GM19193 (cell line): ENCODE results near the gene GRID1.

Experiments used
- POLR2A ChIP-seq: IDR thresholded peaks from 4 replicates; pipeline ENCODE4 v1.6.1; 2011; ENCODE audit not compliant: insufficient read depth, insufficient read length; ENCODE audit errors: extremely low read depth

GRID1 gene

DNA sequence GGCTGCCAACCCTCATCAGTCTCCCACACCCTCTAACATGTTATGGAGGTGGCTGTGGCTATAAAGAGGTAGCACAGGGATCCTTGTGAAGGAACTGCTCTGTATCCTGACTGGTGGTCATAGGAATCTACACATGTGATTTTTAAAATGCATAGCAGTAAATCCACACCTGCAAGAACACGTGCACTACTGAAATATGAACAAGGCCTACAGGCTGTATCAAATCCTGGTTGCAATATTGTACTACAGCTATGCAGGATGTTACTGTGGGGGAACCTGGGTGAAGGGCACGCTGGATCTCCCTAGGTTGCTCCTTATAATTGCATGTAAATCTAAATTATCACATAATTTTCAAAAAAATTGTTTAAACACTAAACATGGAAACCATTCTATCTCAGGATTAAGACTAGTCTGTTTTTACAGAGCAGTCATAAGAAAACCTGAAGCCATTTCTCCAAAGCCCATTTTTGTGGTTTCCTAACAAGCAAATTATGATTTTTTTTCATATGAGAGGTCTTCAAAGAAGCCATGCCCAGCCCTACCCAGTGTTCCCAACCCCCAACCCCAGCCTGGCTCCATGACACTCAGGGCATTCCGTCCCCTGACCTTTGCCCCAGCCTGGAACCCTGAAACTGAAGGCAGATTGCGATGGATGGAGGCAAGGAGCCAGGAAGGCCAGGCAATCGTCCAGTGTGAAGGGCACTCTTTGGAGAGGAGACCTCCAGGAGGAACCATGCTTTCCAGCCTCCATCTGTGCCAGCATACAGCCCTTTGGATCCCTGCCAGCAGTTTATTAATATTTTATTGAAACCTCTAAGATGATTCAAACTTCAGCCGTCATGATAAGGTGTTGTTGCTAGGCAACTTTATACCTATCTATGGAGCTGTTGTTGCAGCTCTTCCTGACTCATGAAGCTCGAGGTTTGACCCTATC is 161.0 kb downstream of the GRID1 start:
- no peak for TF ChIP-seq POLR2A

DNA sequence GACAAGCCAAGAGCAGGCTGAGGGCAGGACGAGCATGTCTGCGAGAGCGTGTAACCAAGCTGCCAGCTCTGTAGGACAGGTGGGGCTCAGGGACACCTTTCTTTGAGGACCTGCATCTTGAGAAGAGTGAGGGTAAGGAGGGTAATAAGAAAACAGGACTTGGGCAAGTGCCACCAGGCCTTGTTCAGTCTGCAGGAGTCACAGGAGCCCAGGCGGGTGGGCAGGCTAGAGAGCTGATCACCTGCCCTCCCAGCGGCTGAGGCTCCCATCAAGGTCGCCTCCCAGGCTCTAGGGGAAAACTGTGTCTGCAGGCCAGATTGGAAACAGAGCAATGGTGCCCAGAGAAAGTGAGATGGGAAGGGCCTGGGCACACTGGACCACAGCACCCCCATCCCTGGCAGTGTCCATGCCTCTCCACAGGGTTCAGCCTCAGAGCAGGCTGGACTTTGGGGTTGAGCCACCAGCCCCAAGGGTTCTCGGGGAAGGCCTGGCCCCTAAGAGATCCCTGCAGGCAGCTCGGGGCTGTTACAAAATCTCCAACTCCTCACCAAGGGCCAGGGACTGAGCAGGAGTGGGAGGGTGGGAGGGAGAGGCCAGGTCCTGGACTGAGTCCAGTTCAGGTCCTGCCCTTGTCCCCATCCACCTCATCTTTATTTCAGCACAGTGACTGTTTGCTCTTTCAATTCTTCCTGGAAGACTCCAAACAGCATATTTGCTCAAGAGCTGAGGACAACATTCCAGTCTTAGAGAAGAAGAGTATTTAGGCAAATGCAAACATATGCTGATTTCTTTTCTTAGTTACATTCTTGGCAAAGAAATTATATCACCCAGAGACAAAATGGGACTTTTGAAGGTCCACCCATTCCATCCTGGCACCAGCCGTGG is 161.9 kb downstream of the GRID1 start:
- TF ChIP-seq POLR2A: no peak

DNA sequence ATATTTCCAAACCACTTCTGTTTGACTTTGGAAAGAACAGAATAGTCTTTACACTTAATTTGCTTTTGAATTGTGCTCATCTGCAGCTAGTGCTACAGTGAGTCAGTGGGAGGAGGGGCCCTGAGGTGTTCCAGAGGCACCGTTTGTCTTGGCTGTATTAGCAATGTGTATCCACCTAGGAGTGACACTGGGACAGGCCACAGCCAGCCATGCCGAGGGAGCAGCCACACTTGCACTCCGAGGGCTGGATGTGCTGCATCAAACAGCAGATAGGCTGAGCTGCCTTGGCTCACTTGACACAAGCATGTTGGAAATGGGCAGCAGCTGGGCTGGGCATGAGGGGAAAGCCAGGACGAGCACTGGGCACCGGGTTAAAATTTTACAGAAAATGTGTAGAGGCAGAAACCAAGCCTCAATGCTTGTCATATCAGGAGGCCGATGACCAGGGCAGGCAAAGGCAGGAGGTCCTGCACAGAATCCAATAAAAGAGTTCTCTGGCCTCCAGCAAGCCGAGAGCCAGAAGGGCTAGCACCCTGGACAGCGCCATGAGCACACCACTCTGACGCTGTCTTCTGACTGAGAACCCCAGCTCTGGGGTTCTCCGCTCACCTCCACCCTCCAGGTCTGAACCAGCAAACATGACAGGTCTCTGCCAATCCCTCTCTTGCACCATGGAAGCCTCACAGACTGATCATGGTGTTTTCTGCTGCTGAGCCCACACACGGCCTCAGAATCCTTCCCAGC is 163.3 kb downstream of the GRID1 start:
- TF ChIP-seq POLR2A: no peak

DNA sequence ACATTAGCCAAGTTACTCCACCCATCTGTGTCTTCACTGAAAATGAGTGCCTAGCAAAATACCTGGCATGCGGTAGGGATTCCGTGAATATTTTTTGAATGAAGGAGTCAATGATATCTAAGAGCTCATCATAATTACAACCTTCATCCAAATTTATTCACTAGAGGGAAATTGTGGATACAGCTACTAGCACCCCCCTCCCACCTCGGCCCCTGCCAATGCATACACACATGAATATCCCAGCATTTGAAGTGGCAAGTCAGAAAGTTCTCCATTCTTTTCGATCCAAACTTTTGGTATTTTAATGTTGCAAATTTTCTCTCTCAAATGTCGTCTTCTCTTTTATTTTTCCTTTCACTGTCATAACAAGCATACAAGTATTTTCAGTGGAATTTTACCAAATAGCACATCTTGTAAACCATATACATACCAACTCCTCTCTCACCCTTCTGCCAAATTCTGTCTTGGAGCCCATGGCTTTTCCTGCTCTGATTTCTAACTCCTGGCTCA is 164.3 kb downstream of the GRID1 start:
- TF ChIP-seq POLR2A: no peak

DNA sequence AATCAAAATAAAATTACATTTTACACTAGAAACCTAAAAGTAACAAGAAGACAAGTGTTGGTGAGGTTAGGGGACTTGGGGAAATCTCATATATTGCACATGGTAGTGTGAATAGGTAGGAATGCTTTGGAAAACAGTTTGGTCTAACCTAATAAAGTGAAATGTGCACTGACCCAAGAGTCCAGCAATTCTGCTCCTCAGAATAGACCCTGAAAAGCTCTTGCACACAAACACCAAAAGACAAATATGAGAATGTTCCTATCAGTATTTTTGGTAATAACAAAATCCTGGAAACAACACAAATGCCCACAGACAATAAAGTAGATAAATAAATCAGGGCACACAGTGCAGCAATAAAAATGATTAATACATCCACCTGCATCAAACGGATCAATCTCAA is 165.7 kb downstream of the GRID1 start:
- no peak for TF ChIP-seq POLR2A

DNA sequence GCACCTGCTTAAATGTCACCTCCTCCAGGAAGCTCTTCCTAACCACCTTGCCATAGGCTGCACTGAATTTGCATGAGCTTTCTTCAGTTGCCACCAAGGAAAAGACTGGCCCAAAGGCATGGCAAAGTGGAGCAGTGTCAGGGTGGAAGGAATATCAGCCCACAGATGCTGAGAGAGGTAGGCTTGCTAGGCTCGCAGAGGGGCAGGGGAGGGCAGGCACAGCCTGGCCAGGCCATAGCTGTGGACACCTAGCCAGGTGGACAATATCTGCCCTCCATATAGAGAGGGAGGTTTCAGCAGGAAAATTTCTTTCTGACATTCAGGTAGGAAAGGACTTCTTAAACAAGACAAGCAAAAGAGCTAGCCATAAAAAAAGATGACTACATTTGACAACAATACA is 166.3 kb downstream of the GRID1 start:
- no peak for TF ChIP-seq POLR2A

DNA sequence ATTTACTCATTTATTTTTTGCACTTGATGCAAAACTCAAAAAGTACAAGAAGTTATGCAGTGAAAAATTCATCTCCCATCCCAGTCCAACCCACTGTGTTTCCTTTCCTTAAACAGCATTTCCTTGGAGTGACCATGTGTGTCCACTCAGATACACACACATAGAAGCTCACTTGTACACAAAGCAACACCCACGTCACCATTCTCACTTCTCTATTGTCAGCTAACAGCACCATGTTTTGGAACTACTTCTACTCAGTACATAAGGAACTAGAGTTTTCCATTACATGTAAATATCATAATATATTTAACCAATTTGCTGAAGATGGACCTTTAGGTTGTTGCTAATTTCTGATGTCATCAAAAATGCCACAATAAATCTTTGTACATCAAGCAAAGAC is 167.6 kb downstream of the GRID1 start:
- no peak for TF ChIP-seq POLR2A

DNA sequence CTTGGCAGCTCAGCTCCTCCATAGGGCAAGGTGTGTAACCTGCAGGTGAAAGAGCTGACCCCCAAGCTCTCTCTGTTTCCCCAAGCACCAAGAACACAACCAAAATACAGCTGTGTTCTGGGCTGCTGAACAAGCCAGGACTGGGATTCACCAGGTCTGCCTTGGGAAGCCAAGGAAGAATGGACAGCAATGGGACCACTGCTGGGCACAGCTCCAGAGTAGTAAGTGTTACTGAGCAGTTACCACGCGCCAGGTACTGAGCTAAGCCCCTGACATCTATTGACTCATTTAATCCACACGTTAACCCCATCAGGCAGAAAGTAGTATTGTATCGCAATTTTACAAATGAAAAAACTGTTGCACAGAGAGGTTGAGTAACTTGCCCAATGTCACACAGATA is 168.3 kb downstream of the GRID1 start:
- TF ChIP-seq POLR2A: no peak

DNA sequence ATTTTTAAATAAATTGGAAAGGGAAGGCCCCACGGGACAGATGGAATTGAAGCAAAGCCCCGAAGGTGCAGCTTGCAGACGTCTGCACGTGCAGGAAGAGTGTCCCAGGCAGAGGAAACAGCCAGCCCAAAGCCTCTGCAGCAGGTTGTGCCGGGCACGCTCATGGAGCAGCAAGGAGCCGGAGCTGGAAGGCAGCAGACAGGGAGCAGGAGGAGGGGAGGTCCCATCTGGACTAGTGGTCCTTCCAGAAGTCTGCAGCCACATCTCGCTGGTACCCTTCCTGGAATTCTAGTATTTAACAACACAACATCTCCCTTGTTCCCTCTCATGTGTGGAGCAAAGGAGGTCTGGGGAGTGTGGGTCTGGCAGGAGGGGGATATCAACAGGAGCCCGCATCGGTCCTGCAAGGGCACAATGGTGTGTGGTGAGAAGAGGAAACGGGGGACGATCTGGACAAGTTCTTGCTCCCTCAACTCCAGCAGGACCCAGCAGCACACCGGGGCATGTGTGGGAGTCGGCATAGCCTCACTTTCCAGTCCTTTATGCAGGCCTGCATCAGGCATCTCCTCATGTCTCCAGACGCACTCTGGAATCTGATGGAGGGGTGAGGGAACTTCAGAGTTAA is 169.3 kb downstream of the GRID1 start:
- no peak for TF ChIP-seq POLR2A

DNA sequence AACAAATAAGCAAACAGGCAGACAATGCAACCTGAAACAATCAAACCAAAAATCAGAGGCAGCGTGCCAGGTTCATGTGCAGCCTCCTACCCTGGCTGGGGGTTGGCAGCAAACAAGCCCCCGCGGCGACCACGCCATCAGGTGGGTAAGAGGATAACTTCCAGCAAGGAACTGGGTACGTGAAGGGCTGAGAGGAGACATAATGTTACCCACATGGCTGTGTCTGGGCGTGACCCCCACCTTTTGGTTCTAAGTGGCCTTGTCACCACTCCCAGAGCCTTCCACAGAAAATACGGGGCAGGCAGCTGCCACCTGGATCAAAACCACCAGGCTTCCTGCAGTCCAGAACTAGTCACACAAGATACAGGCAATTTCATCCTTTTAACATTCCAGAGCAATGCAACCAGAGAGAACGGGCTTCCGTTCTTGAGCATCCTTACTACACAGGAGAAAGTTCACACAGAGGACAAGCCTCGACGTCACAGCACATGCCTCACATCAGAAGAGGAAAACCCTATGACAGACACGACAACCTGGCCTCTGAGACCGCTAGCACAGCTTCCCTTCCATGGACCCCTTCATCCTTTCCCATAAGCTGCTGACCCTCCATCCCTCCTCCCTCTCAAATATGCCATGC is 171.0 kb downstream of the GRID1 start:
- TF ChIP-seq POLR2A: no peak

DNA sequence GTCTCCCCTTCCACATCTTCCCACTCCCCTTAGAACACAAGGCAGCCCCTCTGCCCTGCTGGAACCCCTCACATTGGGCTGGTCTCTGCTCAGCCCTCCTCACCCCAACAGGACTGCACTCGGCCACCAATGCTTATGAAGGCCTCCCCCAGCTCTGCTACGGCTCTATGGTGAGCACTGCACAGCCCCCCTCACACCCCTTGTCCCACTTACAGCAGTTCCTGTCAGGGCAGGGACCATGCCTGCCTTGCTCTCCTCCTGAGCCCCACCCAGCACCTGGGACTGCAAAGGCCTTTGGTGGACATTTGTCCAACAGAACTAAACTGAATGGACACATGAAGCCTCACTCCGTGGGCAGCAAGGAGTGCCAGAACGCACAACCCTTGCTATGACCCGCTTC is 171.9 kb downstream of the GRID1 start:
- TF ChIP-seq POLR2A: no peak

DNA sequence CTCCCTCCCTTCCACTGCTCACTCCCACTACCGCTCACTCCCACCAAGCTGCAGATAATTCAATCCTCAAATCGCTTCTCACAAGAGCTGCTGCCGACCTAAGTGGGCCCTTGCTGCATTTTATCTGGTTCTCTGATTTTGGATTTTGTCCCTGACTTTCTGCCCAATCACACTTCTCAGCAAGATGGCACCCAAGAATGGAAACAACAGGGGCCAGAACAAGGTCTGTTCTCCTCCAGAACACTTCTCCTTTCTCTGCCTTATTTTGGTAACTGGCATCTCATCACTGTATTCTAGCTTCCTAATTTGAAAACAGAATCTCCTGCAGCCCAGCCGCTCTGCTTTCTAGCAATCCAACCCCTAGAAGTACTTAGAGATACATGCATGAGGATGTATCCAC is 172.8 kb downstream of the GRID1 start:
- no peak for TF ChIP-seq POLR2A

DNA sequence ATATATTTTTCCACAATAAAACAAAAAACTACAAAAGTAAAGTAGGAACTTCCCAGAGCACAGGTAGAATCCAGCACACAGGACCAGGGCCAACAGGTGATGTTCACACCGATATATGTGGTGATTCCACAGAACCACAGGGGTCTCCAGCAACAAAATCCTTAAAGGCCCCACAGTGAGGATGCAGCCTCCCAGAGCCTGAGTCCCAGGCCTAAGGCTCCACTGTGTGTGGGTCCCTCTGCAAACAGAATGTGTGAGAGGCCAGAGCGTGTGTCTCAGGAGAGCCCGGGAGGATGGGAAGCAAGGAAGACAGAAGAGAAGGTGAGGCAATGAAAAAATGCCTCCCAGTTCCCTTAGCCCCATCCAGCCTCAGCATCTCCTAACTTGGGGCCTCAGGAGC is 173.9 kb downstream of the GRID1 start:
- no peak for TF ChIP-seq POLR2A

DNA sequence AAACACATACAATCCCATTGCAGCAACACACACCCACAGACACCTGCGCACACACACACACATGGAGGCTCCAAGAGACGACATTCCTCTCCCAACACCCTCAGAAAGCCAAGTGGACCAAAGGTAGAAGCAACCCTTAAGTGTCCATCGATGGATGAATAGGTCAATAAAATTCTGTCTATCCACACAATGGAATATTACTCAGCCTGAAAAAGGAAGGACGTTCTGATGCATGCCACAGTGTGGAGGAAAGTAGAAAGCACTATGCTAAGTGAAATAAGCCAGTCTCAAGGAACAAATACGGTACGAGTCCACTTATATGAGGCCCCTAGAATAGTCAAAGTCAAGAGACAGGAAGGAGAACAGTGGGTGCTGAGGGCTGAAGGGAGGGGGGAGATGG is 174.4 kb downstream of the GRID1 start:
- TF ChIP-seq POLR2A: no peak
